Mesendoderm (in vitro differentiated cells): Measurements from ENCODE around the gene SLC22A16.

Experiments
- DNase-seq: peaks from one replicate; pipeline ENCODE4 v3.0.0; 2013
- H2AK5ac ChIP-seq: 2 replicates; pipeline ENCODE4 v1.6.1; 2013; ENCODE audit warnings: low read length, inconsistent platforms
- H2BK120ac ChIP-seq: 2 replicates; pipeline ENCODE4 v1.6.1; 2013; ENCODE audit warnings: low read depth, mild to moderate bottlenecking, low read length, moderate library complexity, mixed read lengths
- H2BK15ac ChIP-seq: replicated peaks from 2 replicates; pipeline ENCODE4 v1.6.1; 2013; ENCODE audit warnings: low read depth, mild to moderate bottlenecking, moderate library complexity
- H2BK5ac ChIP-seq: 2 replicates; pipeline ENCODE4 v1.6.1; 2013; ENCODE audit warnings: low read length, inconsistent platforms
- H3K18ac ChIP-seq: 2 replicates; pipeline ENCODE4 v1.6.1; 2013; ENCODE audit warnings: mild to moderate bottlenecking, low read length, mixed read lengths
- H3K23ac ChIP-seq: one replicate; pipeline ENCODE4 v1.6.1; 2013; ENCODE audit warnings: low read length
- H3K27ac ChIP-seq: 2 replicates; pipeline ENCODE4 v1.5.1; 2013; ENCODE audit warnings: low read depth, mild to moderate bottlenecking, inconsistent platforms, low read length, moderate library complexity
- H3K27me3 ChIP-seq: 2 replicates; pipeline ENCODE4 v1.6.1; 2013; ENCODE audit warnings: low read length, control low read depth, mild to moderate bottlenecking, inconsistent platforms; ENCODE audit not compliant: insufficient read depth, poor library complexity
- H3K36me3 ChIP-seq: 2 replicates; pipeline ENCODE4 v1.6.1; 2013; ENCODE audit warnings: low read length, inconsistent platforms; ENCODE audit not compliant: control insufficient read depth, insufficient read depth
- H3K4ac ChIP-seq: one replicate; pipeline ENCODE4 v1.6.1; 2013; ENCODE audit warnings: low read depth, mild to moderate bottlenecking, low read length, moderate library complexity
- H3K4me1 ChIP-seq: 2 replicates; pipeline ENCODE4 v1.6.1; 2013; ENCODE audit warnings: low read depth, low read length, inconsistent platforms; ENCODE audit not compliant: control insufficient read depth
- H3K4me2 ChIP-seq: 2 replicates; pipeline ENCODE4 v1.6.1; 2013; ENCODE audit warnings: low read length
- H3K4me3 ChIP-seq: 2 replicates; pipeline ENCODE4 v1.5.1; 2013; ENCODE audit warnings: mild to moderate bottlenecking, low read length
- H3K56ac ChIP-seq: one replicate; pipeline ENCODE4 v1.6.1; 2013; ENCODE audit warnings: low read length
- H3K79me1 ChIP-seq: 2 replicates; pipeline ENCODE4 v1.6.1; 2013; ENCODE audit warnings: low read length, inconsistent platforms
- H3K79me2 ChIP-seq: 2 replicates; pipeline ENCODE4 v1.6.1; 2013; ENCODE audit warnings: mild to moderate bottlenecking, low read length; ENCODE audit not compliant: control insufficient read depth, insufficient read depth
- H3K9ac ChIP-seq: 2 replicates; pipeline ENCODE4 v1.6.1; 2013; ENCODE audit warnings: low read length, inconsistent platforms
- H4K5ac ChIP-seq: one replicate; pipeline ENCODE4 v1.6.1; 2013; ENCODE audit warnings: low read length
- H4K8ac ChIP-seq: one replicate; pipeline ENCODE4 v1.6.1; 2013; ENCODE audit warnings: low read depth, mild to moderate bottlenecking, control low read depth, low read length, moderate library complexity
- WGBS: extraction: QIAGEN DNeasy Blood & Tissue Kit; methylation state at CpG from one replicate; pipeline ENCODE4 v1.1.7; 2013; ENCODE audit warnings: low lambda C conversion rate, missing lambda C conversion rate; ENCODE audit not compliant: insufficient coverage; ENCODE audit errors: extremely low coverage; 5-methylcytosine and 5-hydroxymethylcytosine counted together

The SLC22A16 gene

GRCh38 chr6:110467566-110468140 lies 8.8 kb downstream of the SLC22A16 start:
- H3K79me2 ChIP-seq: no peaks in the 10 kb centered on the region
- H3K36me3 ChIP-seq: no peaks in the 10 kb centered on the region
- no peaks in the 10 kb centered on the region for H3K79me1 ChIP-seq
- no peak overlapping the region for H4K5ac ChIP-seq
- no peak for DNase-seq
- no CpG with 5 or more reads among the region's 1 CpG for WGBS
- H2AK5ac ChIP-seq: no peak overlapping the region
- H3K4me3 ChIP-seq: no peak overlapping the region
- H3K27ac ChIP-seq: no peak overlapping the region
- no peaks in the 10 kb centered on the region for H3K27me3 ChIP-seq
- no peak overlapping the region for H3K56ac ChIP-seq
- H3K4me2 ChIP-seq: no peak overlapping the region
- H3K4me1 ChIP-seq: no peaks in the 10 kb centered on the region
- H3K9ac ChIP-seq: no peak overlapping the region
- H2BK120ac ChIP-seq: no peak overlapping the region
- H2BK15ac ChIP-seq: no peak overlapping the region
- H2BK5ac ChIP-seq: no peak overlapping the region
- no peak overlapping the region for H3K23ac ChIP-seq
- H3K4ac ChIP-seq: no peak overlapping the region
- no peak overlapping the region for H4K8ac ChIP-seq
- H3K18ac ChIP-seq: no peak overlapping the region

- Histone ChIP-seq H3K4ac (no peak overlapping the region), H4K5ac (no peak overlapping the region), H2AK5ac (no peak overlapping the region)
Observed at GRCh38 chr6:110462884-110463481, 13.4 kb downstream of the SLC22A16 start.

GRCh38 chr6:110461376-110461775 lies 15.0 kb downstream of the SLC22A16 start:
- Histone ChIP-seq H3K18ac (no peak overlapping the region), H3K36me3 (no peaks in the 10 kb centered on the region), H4K8ac (no peak overlapping the region), H3K27me3 (no peaks in the 10 kb centered on the region), H3K79me1 (no peaks in the 10 kb centered on the region), H3K4ac (no peak overlapping the region), H3K23ac (no peak overlapping the region), H2BK120ac (no peak overlapping the region), H3K27ac (no peak overlapping the region), H3K56ac (no peak overlapping the region), H3K79me2 (no peaks in the 10 kb centered on the region), H3K9ac (no peak overlapping the region), H4K5ac (no peak overlapping the region), H2BK15ac (no peak overlapping the region), H2AK5ac (no peak overlapping the region), H3K4me1 (no peaks in the 10 kb centered on the region), H3K4me3 (no peak overlapping the region), H2BK5ac (no peak overlapping the region), H3K4me2 (no peak overlapping the region)
- no peak for DNase-seq
- no CpG with 5 or more reads among the region's 1 CpG for whole genome bisulfite sequencing

More at GRCh38 chr6:110462884-110463481, 13.4 kb downstream of the SLC22A16 start:
- H3K4me1 ChIP-seq: no peaks in the 10 kb centered on the region
- H2BK5ac ChIP-seq: no peak overlapping the region
- no CpG with 5 or more reads among the region's 2 CpGs for WGBS
- no peak overlapping the region for H2BK120ac ChIP-seq
- H4K8ac ChIP-seq: no peak overlapping the region
- H2BK15ac ChIP-seq: no peak overlapping the region
- H3K23ac ChIP-seq: no peak overlapping the region
- H3K79me2 ChIP-seq: no peaks in the 10 kb centered on the region
- H3K4me2 ChIP-seq: no peak overlapping the region
- no peaks in the 10 kb centered on the region for H3K79me1 ChIP-seq
- no peaks in the 10 kb centered on the region for H3K36me3 ChIP-seq
- no peak overlapping the region for H3K18ac ChIP-seq
- H3K27me3 ChIP-seq: no peaks in the 10 kb centered on the region
- H3K9ac ChIP-seq: no peak overlapping the region
- no peak overlapping the region for H3K4me3 ChIP-seq
- DNase-seq: no peak
- no peak overlapping the region for H3K27ac ChIP-seq
- H3K56ac ChIP-seq: no peak overlapping the region

- Histone ChIP-seq H3K4me3 (no peak overlapping the region), H2BK120ac (no peak overlapping the region), H3K4me1 (no peaks in the 10 kb centered on the region), H3K4me2 (no peak overlapping the region), H3K23ac (no peak overlapping the region), H3K27ac (no peak overlapping the region), H2BK15ac (no peak overlapping the region), H3K36me3 (no peaks in the 10 kb centered on the region), H2BK5ac (no peak overlapping the region), H3K56ac (no peak overlapping the region), H3K4ac (no peak overlapping the region), H4K8ac (no peak overlapping the region), H3K9ac (no peak overlapping the region), H3K79me1 (no peaks in the 10 kb centered on the region), H4K5ac (no peak overlapping the region), H3K79me2 (no peaks in the 10 kb centered on the region), H3K27me3 (no peaks in the 10 kb centered on the region), H3K18ac (no peak overlapping the region), H2AK5ac (no peak overlapping the region)
- WGBS: no CpG with 5 or more reads among the region's 2 CpGs
- no peak for DNase-seq
Observed at GRCh38 chr6:110459137-110459536, 17.3 kb downstream of the SLC22A16 start.

GRCh38 chr6:110458476-110458875 lies 17.9 kb downstream of the SLC22A16 start:
- H3K27me3 ChIP-seq: no peaks in the 10 kb centered on the region
- no peaks in the 10 kb centered on the region for H3K79me1 ChIP-seq
- H4K8ac ChIP-seq: no peak overlapping the region
- H3K4ac ChIP-seq: no peak overlapping the region
- H3K18ac ChIP-seq: no peak overlapping the region
- H2BK5ac ChIP-seq: no peak overlapping the region
- H4K5ac ChIP-seq: no peak overlapping the region
- no peak overlapping the region for H3K27ac ChIP-seq
- no peak overlapping the region for H3K4me3 ChIP-seq
- no peak for DNase-seq
- H3K23ac ChIP-seq: no peak overlapping the region
- H3K4me2 ChIP-seq: no peak overlapping the region
- H2BK15ac ChIP-seq: no peak overlapping the region
- H3K56ac ChIP-seq: no peak overlapping the region
- no CpG with 5 or more reads among the region's 1 CpG for WGBS
- no peak overlapping the region for H3K9ac ChIP-seq
- no peaks in the 10 kb centered on the region for H3K4me1 ChIP-seq
- no peaks in the 10 kb centered on the region for H3K36me3 ChIP-seq
- no peak overlapping the region for H2AK5ac ChIP-seq
- H3K79me2 ChIP-seq: no peaks in the 10 kb centered on the region
- no peak overlapping the region for H2BK120ac ChIP-seq
